ENCODE measurements around the gene LMBRD1. TPM values are rescaled to one million over a fixed set of nuclear protein-coding genes. Genes with fewer than 3 reads are reported as not detected.

Gene LMBRD1
- total and polyA plus RNA-seq, 2 of the 8 experiments (the other 6 are each of a cell fraction or from before 2014, with no cell fraction given), result 9.1 to 16.8 TPM

DNA sequence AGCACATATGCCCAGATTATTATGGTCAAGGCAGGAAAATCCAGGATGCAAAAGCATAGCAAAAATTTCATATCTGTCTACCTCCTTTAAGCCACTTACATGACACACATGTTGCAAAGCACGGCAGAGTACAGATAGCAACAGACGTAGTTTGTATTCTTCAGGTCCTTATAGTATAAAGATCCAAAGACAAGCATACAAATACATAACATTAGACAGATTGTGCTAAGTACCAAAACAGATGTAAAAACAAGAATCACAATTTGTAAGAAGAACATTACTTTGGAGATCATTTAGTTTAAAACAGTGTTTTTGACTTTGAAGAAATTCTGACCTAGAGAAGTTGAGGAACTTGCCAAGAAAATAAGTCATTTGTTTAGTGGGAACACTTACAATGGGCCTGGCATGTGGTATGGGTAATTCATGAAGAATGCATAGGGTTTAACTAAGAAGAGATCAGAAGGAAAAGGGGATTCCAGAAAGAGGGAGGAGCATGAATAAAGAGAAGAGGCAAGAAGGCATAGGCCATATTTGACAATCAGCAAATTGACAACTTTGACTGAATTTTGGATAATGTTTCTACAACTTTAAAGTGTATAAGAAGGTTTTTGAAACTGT lies 30.6 kb upstream of the LMBRD1 start (continued):
- TF ChIP-seq PHF8 (conservative IDR thresholded peaks at IDR 0.05; ENCODE audit: low read depth, low read length) (no peak), TAF7 (optimal IDR thresholded peaks at IDR 0.05; ENCODE audit: borderline replicate concordance, low read depth, low read length) (no peak), KDM5A (IDR thresholded peaks at IDR 0.05; ENCODE audit: low read length) (no peak)
